Neural progenitor cell (in vitro differentiated cells): ENCODE data around the gene GOLGA8R.
"Not testable (repeated sequence)": the region's sequence is repeated elsewhere in the genome, so short reads cannot be mapped to it uniquely, and the experiment has no call there.

Source experiments
- CTCF ChIP-seq: fragments of 200-600 bp; sonication (generic); IDR thresholded peaks from 2 replicates; pipeline ENCODE4 v1.5.1; 2017; ENCODE audit warnings: antibody characterized with exemption, mild to moderate bottlenecking
- EZH2 ChIP-seq: fragments of 200-600 bp; sonication (generic); IDR thresholded peaks from 2 replicates; pipeline ENCODE4 v1.6.1; 2017; ENCODE audit warnings: antibody characterized with exemption, mild to moderate bottlenecking, moderate library complexity
- EZH2phosphoT487 ChIP-seq: fragments of 200-600 bp; sonication (generic); IDR thresholded peaks from 2 replicates; pipeline ENCODE4 v1.6.1; 2017; ENCODE audit warnings: antibody characterized with exemption

- not testable (repeated sequence) for TF ChIP-seq EZH2, CTCF, EZH2phosphoT487
Observed at GRCh38 chr15:30355043-30355442, 59.0 kb downstream of the GOLGA8R start.
